22Rv1 (cell line): Measurements from ENCODE around the gene CNPY1.
A peak's percentile ranks its signal among the peaks of the same experiment; 100 is the strongest.

ENCODE experiments used
- H3K27ac ChIP-seq: fragments of 450-650 bp; 2 replicates; pipeline ENCODE4 v1.5.1; 2017
- CTCF ChIP-seq: fragments of 450-650 bp; IDR thresholded peaks from 2 replicates; pipeline ENCODE4 v1.5.1; 2017; ENCODE audit warnings: mild to moderate bottlenecking
- ZFX ChIP-seq: fragments of 450-650 bp; IDR thresholded peaks from 2 replicates; pipeline ENCODE4 v1.6.1; 2017; ENCODE audit warnings: antibody characterized with exemption, borderline replicate concordance

The CNPY1 gene

GRCh38 chr7:155467846-155468784 is 78.2 kb downstream of the CNPY1 start:
- H3K27ac ChIP-seq: no peak overlapping the region
- TF ChIP-seq ZFX (no peak), CTCF (no peak)

- H3K27ac ChIP-seq: no peak overlapping the region
- TF ChIP-seq ZFX (no peak), CTCF (peak; percentile 25; the same call in 1 of the 2 replicates)
Measured at GRCh38 chr7:155466814-155467733, 79.3 kb downstream of the CNPY1 start.

- TF ChIP-seq ZFX (no peak), CTCF (no peak)
- no peak overlapping the region for H3K27ac ChIP-seq
Measured at GRCh38 chr7:155466142-155466813, 80.1 kb downstream of the CNPY1 start.

GRCh38 chr7:155465761-155466141 is 80.6 kb downstream of the CNPY1 start:
- no peak overlapping the region for H3K27ac ChIP-seq
- TF ChIP-seq CTCF (no peak), ZFX (no peak)

GRCh38 chr7:155464948-155465739 is 81.2 kb downstream of the CNPY1 start:
- TF ChIP-seq ZFX: no peak
- no peak for TF ChIP-seq CTCF
- no peak overlapping the region for H3K27ac ChIP-seq

- TF ChIP-seq CTCF (no peak), ZFX (no peak)
- H3K27ac ChIP-seq: no peak overlapping the region
Measured at GRCh38 chr7:155464183-155464582, 82.2 kb downstream of the CNPY1 start.
